Measurements from ENCODE around the gene LRCOL1. TPM values are rescaled to one million over a fixed set of nuclear protein-coding genes. Genes with fewer than 3 reads are reported as not detected.

Gene LRCOL1
- total and polyA plus RNA-seq, 2 of the 13 experiments (the other 11 are each of a cell fraction or from before 2014, with no cell fraction given), result not detected

DNA sequence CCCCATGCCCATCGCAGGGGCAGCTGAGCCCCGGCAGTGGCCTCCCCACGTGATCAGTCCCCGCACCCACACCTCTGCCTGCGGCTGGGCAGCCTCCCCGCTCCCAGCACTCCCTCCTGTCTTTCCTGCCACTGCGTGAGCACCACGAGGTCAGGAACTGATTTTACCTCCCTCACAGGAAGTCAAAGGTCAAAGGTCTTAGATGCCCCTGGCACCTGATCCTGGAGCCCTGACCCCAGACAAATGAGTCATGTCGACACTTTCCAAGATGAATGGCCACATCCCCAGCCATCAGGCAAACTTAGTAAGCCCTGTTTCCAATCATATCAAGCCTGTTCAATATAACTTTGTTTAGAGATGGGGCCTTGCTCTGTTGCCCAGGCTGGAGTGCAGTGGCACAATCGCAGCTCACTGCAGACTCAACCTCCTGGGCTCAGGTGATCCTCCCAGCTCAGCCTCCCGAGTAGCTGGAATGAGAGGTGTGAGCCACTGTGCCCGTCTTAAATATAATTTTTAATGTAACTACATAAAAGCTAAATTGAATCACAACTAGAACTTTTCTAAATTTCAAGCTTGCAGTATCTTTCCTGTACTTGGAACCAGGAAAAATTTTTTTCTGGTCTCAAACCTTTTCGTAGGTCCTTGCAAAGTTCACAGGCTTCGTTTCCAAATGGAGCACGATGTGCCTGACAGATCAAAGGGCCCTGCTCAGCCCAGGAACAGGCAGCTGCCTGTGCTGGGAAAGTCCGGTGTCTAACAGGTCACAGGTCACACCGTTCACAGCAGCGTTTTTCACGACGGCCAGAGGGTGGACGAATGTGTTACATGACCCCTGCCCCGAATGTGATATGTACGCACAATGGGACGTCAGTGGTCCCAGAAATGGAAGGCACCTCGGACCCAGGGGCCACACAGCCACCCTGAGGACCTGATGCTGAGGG, 1.9 kb downstream of the LRCOL1 start (continued):
- TF ChIP-seq, protein P1, sequence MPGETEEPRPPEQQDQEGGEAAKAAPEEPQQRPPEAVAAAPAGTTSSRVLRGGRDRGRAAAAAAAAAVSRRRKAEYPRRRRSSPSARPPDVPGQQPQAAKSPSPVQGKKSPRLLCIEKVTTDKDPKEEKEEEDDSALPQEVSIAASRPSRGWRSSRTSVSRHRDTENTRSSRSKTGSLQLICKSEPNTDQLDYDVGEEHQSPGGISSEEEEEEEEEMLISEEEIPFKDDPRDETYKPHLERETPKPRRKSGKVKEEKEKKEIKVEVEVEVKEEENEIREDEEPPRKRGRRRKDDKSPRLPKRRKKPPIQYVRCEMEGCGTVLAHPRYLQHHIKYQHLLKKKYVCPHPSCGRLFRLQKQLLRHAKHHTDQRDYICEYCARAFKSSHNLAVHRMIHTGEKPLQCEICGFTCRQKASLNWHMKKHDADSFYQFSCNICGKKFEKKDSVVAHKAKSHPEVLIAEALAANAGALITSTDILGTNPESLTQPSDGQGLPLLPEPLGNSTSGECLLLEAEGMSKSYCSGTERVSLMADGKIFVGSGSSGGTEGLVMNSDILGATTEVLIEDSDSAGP (CRISPR knock-in tag; IDR thresholded peaks at IDR 0.05; ENCODE audit: borderline replicate concordance), result no peak
- TF ChIP-seq TSC22D2 (CRISPR knock-in tag; IDR thresholded peaks at IDR 0.05; ENCODE audit: borderline replicate concordance) (no peak), FOXJ3 (CRISPR knock-in tag; IDR thresholded peaks at IDR 0.05; ENCODE audit: borderline replicate concordance) (0 out of 2 replicates have a peak, but pooled peaks have one; percentile 1), TOPORS (CRISPR knock-in tag; IDR thresholded peaks at IDR 0.05) (no peak), FOXC1 (CRISPR knock-in tag; IDR thresholded peaks at IDR 0.05; ENCODE audit: borderline replicate concordance) (peak; percentile 30; the same call in 1 of the 2 replicates), ZBTB1 (CRISPR knock-in tag; IDR thresholded peaks at IDR 0.05; ENCODE audit: borderline replicate concordance) (peak; percentile 67; the same call in 1 of the 2 replicates), HMG20A (CRISPR knock-in tag; IDR thresholded peaks at IDR 0.05; ENCODE audit: borderline replicate concordance) (peak; percentile 79; the same call in 1 of the 2 replicates), CENPT (CRISPR knock-in tag; IDR thresholded peaks at IDR 0.05; ENCODE audit: low read depth) (no peak), KMT2B (CRISPR knock-in tag; IDR thresholded peaks at IDR 0.05) (0 out of 2 replicates have a peak, but pooled peaks have one; percentile 24), ZNF101 (CRISPR knock-in tag; IDR thresholded peaks at IDR 0.05; ENCODE audit: borderline replicate concordance, low read depth) (no peak), MEIS2 (CRISPR knock-in tag; IDR thresholded peaks at IDR 0.05) (peak; percentile 85), RBM22 (optimal IDR thresholded peaks at IDR 0.05; ENCODE audit: low read length) (no peak), ZNF230 (CRISPR knock-in tag; IDR thresholded peaks at IDR 0.05) (0 out of 2 replicates have a peak, but pooled peaks have one; percentile 77)
- TF ChIP-seq, protein P2, sequence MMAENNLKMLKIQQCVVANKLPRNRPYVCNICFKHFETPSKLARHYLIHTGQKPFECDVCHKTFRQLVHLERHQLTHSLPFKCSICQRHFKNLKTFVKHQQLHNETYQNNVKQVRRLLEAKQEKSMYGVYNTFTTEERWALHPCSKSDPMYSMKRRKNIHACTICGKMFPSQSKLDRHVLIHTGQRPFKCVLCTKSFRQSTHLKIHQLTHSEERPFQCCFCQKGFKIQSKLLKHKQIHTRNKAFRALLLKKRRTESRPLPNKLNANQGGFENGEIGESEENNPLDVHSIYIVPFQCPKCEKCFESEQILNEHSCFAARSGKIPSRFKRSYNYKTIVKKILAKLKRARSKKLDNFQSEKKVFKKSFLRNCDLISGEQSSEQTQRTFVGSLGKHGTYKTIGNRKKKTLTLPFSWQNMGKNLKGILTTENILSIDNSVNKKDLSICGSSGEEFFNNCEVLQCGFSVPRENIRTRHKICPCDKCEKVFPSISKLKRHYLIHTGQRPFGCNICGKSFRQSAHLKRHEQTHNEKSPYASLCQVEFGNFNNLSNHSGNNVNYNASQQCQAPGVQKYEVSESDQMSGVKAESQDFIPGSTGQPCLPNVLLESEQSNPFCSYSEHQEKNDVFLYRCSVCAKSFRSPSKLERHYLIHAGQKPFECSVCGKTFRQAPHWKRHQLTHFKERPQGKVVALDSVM (CRISPR knock-in tag; IDR thresholded peaks at IDR 0.05), result peak; percentile 92
- TF ChIP-seq, protein P3, sequence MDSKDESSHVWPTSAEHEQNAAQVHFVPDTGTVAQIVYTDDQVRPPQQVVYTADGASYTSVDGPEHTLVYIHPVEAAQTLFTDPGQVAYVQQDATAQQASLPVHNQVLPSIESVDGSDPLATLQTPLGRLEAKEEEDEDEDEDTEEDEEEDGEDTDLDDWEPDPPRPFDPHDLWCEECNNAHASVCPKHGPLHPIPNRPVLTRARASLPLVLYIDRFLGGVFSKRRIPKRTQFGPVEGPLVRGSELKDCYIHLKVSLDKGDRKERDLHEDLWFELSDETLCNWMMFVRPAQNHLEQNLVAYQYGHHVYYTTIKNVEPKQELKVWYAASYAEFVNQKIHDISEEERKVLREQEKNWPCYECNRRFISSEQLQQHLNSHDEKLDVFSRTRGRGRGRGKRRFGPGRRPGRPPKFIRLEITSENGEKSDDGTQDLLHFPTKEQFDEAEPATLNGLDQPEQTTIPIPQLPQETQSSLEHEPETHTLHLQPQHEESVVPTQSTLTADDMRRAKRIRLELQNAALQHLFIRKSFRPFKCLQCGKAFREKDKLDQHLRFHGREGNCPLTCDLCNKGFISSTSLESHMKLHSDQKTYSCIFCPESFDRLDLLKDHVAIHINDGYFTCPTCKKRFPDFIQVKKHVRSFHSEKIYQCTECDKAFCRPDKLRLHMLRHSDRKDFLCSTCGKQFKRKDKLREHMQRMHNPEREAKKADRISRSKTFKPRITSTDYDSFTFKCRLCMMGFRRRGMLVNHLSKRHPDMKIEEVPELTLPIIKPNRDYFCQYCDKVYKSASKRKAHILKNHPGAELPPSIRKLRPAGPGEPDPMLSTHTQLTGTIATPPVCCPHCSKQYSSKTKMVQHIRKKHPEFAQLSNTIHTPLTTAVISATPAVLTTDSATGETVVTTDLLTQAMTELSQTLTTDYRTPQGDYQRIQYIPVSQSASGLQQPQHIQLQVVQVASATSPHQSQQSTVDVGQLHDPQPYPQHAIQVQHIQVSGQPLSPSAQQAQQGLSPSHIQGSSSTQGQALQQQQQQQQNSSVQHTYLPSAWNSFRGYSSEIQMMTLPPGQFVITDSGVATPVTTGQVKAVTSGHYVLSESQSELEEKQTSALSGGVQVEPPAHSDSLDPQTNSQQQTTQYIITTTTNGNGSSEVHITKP (CRISPR knock-in tag; IDR thresholded peaks at IDR 0.05; ENCODE audit: low read depth), result no peak
- TF ChIP-seq, protein P4, sequence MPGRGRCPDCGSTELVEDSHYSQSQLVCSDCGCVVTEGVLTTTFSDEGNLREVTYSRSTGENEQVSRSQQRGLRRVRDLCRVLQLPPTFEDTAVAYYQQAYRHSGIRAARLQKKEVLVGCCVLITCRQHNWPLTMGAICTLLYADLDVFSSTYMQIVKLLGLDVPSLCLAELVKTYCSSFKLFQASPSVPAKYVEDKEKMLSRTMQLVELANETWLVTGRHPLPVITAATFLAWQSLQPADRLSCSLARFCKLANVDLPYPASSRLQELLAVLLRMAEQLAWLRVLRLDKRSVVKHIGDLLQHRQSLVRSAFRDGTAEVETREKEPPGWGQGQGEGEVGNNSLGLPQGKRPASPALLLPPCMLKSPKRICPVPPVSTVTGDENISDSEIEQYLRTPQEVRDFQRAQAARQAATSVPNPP (CRISPR knock-in tag; IDR thresholded peaks at IDR 0.05), result no peak

Measured in HepG2 (cell line).